22Rv1 (cell line): ENCODE data around the gene RNU6-9.
"Not testable (repeated sequence)": the region's sequence is repeated elsewhere in the genome, so short reads cannot be mapped to it uniquely, and the experiment has no call there.

Experiments
- ZFX ChIP-seq: fragments of 450-650 bp; IDR thresholded peaks from 2 replicates; pipeline ENCODE4 v1.6.1; 2017; ENCODE audit warnings: antibody characterized with exemption, borderline replicate concordance
- TF ChIP-seq, protein P1 (sequence below): fragments of 450-650 bp; IDR thresholded peaks from 2 replicates; pipeline ENCODE4 v1.5.1; 2017; ENCODE audit warnings: mild to moderate bottlenecking

GRCh38 chr19:853614-854220, 39.6 kb upstream of the RNU6-9 start:
- TF ChIP-seq, protein P1, sequence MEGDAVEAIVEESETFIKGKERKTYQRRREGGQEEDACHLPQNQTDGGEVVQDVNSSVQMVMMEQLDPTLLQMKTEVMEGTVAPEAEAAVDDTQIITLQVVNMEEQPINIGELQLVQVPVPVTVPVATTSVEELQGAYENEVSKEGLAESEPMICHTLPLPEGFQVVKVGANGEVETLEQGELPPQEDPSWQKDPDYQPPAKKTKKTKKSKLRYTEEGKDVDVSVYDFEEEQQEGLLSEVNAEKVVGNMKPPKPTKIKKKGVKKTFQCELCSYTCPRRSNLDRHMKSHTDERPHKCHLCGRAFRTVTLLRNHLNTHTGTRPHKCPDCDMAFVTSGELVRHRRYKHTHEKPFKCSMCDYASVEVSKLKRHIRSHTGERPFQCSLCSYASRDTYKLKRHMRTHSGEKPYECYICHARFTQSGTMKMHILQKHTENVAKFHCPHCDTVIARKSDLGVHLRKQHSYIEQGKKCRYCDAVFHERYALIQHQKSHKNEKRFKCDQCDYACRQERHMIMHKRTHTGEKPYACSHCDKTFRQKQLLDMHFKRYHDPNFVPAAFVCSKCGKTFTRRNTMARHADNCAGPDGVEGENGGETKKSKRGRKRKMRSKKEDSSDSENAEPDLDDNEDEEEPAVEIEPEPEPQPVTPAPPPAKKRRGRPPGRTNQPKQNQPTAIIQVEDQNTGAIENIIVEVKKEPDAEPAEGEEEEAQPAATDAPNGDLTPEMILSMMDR, result not testable (repeated sequence)
- not testable (repeated sequence) for TF ChIP-seq ZFX
